Measurements from ENCODE around the gene BACH1.
A peak's percentile ranks its signal among the peaks of the same experiment; 100 is the strongest.

The BACH1 gene

DNA sequence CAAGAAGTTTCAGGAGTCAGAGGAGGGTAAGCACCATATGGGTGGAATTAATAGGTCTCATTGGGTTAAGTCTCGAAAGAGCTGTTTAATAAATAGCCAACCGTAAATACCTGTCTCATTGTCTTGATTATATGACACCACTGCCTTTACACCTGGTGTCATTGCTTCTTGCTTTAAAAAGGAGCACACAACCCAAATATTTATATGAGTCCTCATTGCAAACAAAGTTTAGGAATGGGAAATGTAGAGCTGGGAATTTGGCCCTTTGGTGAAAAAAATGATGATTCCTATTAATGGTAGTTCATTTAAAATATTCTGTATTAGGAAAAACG, 2.1 kb downstream of the BACH1 start:
- H3K27ac ChIP-seq (ENCODE audit: low read depth, low read length): peak overlapping the region; percentile 56
- peaks cover 68% of the 10 kb centered on the region for H3K4me1 ChIP-seq (ENCODE audit: control insufficient read depth, low read length)
- peak overlapping the region; percentile 98 for H3K4me3 ChIP-seq (ENCODE audit: low read length)
- H4K20me1 ChIP-seq (ENCODE audit: control insufficient read depth, insufficient read depth, low read depth, low read length): peaks cover 7% of the 10 kb centered on the region; the same call in 1 of the 2 replicates
- H3K4me2 ChIP-seq (ENCODE audit: low read length): peak overlapping the region; percentile 87
- peaks cover 8% of the 10 kb centered on the region; the same call in 1 of the 2 replicates for H3K36me3 ChIP-seq (ENCODE audit: control insufficient read depth, low read length)
- TF ChIP-seq, protein P1, sequence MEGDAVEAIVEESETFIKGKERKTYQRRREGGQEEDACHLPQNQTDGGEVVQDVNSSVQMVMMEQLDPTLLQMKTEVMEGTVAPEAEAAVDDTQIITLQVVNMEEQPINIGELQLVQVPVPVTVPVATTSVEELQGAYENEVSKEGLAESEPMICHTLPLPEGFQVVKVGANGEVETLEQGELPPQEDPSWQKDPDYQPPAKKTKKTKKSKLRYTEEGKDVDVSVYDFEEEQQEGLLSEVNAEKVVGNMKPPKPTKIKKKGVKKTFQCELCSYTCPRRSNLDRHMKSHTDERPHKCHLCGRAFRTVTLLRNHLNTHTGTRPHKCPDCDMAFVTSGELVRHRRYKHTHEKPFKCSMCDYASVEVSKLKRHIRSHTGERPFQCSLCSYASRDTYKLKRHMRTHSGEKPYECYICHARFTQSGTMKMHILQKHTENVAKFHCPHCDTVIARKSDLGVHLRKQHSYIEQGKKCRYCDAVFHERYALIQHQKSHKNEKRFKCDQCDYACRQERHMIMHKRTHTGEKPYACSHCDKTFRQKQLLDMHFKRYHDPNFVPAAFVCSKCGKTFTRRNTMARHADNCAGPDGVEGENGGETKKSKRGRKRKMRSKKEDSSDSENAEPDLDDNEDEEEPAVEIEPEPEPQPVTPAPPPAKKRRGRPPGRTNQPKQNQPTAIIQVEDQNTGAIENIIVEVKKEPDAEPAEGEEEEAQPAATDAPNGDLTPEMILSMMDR (IDR thresholded peaks at IDR 0.05; ENCODE audit: low read depth, low read length, poor library complexity, severe bottlenecking): no peak
- no peak for TF ChIP-seq EZH2phosphoT487 (IDR thresholded peaks at IDR 0.05; ENCODE audit: borderline replicate concordance, low read length)
- peaks cover 66% of the 10 kb centered on the region for H3K79me2 ChIP-seq (ENCODE audit: control insufficient read depth, low read length)
- no peaks in the 10 kb centered on the region for H3K9me3 ChIP-seq (ENCODE audit: control insufficient read depth, insufficient read depth, low read length)
- peaks cover 10% of the 10 kb centered on the region; the same call in 1 of the 2 replicates for H3F3A ChIP-seq (ENCODE audit: control insufficient read depth, insufficient read depth)
- H3K9me2 ChIP-seq (replicated peaks; ENCODE audit: control insufficient read depth, low read length): no peaks in the 10 kb centered on the region
- no peaks in the 10 kb centered on the region for H3K27me3 ChIP-seq (ENCODE audit: control insufficient read depth, low read length)

DNA sequence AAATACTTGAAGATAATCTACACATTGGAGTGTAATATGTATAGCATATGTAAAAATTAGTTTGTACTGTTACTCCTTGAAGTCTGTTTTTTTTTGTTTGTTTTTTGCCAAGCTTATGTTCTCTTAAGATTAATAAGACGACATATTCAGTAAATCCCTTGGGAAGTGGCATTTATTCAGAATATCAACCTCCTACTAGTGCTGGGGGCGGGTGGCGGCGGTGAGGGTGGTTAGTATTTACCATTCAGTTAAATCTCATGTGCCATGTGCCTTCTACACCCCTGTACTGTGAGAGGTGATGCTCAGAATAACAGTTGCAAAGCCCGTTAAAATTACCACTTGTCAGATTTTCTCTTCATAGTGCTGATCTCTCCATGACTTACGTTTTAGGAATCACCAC, 3.0 kb downstream of the BACH1 start:
- Histone ChIP-seq H3K36me3 (ENCODE audit: control insufficient read depth, low read length) (peaks cover 9% of the 10 kb centered on the region; the same call in 1 of the 2 replicates), H3K4me1 (ENCODE audit: control insufficient read depth, low read length) (peaks cover 77% of the 10 kb centered on the region), H3K9me3 (ENCODE audit: control insufficient read depth, insufficient read depth, low read length) (no peaks in the 10 kb centered on the region), H4K20me1 (ENCODE audit: control insufficient read depth, insufficient read depth, low read depth, low read length) (peaks cover 7% of the 10 kb centered on the region; the same call in 1 of the 2 replicates), H3K9me2 (replicated peaks; ENCODE audit: control insufficient read depth, low read length) (no peaks in the 10 kb centered on the region), H3F3A (ENCODE audit: control insufficient read depth, insufficient read depth) (peaks cover 11% of the 10 kb centered on the region; the same call in 1 of the 2 replicates), H3K79me2 (ENCODE audit: control insufficient read depth, low read length) (peaks cover 74% of the 10 kb centered on the region), H3K4me2 (ENCODE audit: low read length) (peak overlapping the region; percentile 87), H3K4me3 (ENCODE audit: low read length) (no peak overlapping the region), H3K27ac (ENCODE audit: low read depth, low read length) (no peak overlapping the region), H3K27me3 (ENCODE audit: control insufficient read depth, low read length) (no peaks in the 10 kb centered on the region)
- TF ChIP-seq EZH2phosphoT487 (IDR thresholded peaks at IDR 0.05; ENCODE audit: borderline replicate concordance, low read length): no peak
- TF ChIP-seq, protein P1 (IDR thresholded peaks at IDR 0.05; ENCODE audit: low read depth, low read length, poor library complexity, severe bottlenecking): no peak

DNA sequence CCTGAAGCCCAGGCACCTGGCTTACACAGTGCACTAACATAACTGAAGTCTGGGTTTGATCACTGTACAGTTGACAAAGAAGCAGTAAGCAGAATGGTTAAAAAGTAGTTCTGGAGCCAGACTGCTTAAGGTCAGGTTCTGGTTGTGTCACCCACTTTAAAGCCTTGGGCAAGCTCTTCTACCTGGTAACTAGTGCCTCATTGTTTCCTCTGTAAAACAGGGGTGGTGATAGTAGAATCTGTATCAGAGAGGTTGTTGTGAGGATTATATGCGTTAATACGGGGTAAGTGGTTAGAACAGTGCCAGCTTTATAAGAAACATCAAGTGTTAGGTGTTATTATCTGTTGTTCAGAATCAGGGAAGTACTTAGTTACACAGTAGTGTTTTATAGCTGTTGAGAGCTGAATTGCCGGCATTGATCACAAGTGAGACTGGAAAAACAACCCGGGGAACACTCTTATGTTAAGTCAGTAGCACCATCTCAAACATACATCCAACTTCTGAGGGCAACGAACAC, 3.7 kb downstream of the BACH1 start:
- Histone ChIP-seq H3K4me3 (ENCODE audit: low read length) (no peak overlapping the region; the same call in 1 of the 2 replicates), H3K9me2 (replicated peaks; ENCODE audit: control insufficient read depth, low read length) (no peaks in the 10 kb centered on the region), H3F3A (ENCODE audit: control insufficient read depth, insufficient read depth) (peaks cover 18% of the 10 kb centered on the region), H3K27ac (ENCODE audit: low read depth, low read length) (no peak overlapping the region), H3K4me2 (ENCODE audit: low read length) (peak overlapping the region; percentile 11; the same call in 1 of the 2 replicates), H3K36me3 (ENCODE audit: control insufficient read depth, low read length) (peaks cover 9% of the 10 kb centered on the region; the same call in 1 of the 2 replicates), H3K27me3 (ENCODE audit: control insufficient read depth, low read length) (no peaks in the 10 kb centered on the region), H3K79me2 (ENCODE audit: control insufficient read depth, low read length) (peaks cover 81% of the 10 kb centered on the region), H4K20me1 (ENCODE audit: control insufficient read depth, insufficient read depth, low read depth, low read length) (peaks cover 10% of the 10 kb centered on the region; the same call in 1 of the 2 replicates), H3K4me1 (ENCODE audit: control insufficient read depth, low read length) (peaks cover 84% of the 10 kb centered on the region), H3K9me3 (ENCODE audit: control insufficient read depth, insufficient read depth, low read length) (no peaks in the 10 kb centered on the region)
- TF ChIP-seq, protein P1 (IDR thresholded peaks at IDR 0.05; ENCODE audit: low read depth, low read length, poor library complexity, severe bottlenecking): no peak
- no peak for TF ChIP-seq EZH2phosphoT487 (IDR thresholded peaks at IDR 0.05; ENCODE audit: borderline replicate concordance, low read length)
